NOMO-1 treated with DMSO at 0.1 percent for 48 hours (cell line): ENCODE results near the gene TCP11L1.
A peak's percentile ranks its signal among the peaks of the same experiment; 100 is the strongest.
"Not testable (repeated sequence)": the region's sequence is repeated elsewhere in the genome, so short reads cannot be mapped to it uniquely, and the experiment has no call there.

Experiments used
- DNase-seq: peaks from one replicate; lab custom pipeline; 2025; ENCODE audit not compliant: unreplicated experiment; lab: John Stamatoyannopoulos, UW

The TCP11L1 gene

DNA sequence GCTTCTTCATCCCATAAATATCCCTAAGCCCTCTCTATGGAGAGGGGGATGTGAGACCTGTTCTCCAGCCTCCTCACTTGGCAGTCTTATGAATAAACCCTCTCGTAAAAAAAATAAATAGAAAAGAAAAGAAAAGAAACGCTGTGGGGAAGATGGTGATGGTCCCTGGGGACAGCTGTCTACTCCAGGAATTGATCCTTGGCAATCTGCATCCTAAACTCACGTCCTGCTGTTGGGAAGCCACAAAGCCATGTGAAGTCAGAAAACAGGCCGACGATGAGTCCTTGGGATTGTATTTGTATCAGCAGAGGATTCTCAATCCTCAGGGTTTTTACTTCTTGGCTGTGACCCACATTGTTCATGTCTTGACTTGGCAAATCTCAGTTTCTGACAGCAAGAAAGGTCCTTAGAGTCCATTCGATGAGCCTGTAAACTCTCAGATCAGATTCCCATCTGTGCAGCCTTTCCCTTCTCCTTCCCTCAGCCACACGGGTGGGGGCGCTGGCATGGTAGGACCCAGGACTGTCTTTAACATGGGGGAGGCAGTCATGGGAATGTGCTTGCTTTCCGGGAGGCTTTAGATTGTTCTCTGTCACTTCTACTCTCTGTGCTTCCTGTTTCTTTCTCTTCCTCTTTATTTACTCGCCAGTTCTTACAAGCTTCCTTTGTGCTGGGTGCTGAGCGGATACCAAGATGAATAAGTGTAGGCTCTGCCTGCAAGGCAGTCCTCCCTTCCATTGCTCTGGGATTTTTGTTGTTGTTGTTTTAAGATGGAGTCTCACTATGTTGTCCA, 24.9 kb downstream of the TCP11L1 start:
- peak; percentile 76 for DNase-seq

DNA sequence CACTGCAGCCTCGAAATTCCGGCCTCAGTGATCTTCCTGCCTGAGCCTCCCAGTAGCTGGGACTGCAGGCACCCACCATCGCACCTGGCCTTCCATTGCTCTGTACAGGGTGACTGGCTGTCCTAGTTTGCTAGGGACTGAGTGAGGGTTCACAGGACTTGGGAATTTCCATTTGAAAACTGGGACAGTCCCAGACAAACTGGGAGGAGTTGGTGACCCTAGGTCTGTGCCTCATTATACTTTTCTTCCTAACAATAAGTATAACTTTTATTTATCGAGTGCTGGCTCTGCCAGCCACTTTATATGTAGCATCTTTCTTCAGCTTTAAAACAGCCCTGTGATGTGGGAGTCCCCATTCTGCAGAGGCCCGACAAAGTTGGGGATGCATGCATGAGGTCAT, 25.5 kb downstream of the TCP11L1 start:
- no peak for DNase-seq

DNA sequence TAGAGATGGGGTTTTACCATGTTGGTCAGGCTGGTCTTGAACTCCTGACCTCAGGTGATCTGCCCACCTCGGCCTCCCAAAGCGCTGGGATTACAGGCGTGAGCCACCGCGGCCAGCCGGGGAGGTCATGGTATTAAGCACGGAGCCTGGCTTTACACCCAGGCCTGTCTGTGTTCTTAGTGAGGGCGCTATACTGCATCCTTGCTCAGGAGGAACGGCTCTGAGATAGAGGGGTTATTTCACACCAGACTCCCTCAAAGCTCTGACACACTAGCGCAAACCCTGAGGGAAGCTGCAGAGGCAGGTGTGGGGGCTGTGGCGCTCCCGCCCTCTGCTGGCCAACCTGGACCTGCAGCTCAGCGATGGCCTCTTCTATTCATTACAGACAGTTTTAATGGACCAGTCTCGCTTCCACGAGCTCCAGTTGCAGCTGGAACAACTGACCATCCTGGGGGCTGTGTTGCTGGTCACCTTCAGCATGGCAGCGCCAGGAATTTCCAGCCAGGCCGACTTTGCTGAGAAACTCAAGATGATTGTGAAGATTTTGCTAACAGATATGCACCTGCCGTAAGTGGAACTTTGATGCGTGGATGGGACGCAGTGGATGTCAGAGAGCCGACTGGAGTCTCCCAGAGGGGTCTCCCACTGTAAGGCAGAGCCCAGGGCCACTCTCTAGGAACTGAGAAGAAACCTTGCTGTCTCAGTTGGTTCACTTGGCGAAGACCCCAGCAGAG, 26.2 kb downstream of the TCP11L1 start:
- peak; percentile 41 for DNase-seq

DNA sequence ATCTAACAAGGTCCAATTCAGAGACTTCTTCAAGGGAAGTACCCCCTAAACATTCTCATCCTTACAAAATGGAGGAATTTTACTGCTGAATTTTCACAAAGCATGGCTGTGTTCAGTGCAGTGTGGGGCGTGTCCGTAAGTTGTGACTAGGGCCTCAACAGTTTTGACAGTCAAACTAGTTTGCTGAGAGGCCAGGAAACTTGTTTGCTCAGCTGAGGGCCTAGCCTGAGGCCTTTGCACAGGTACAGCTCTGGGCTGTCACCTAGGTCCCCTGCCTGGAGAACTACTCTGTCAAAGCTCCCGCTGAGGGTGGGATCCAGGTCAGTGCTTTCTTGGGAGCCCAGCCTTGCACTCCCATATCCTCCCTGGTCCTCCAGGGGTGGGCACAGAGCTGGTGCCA, 27.9 kb downstream of the TCP11L1 start:
- no peak for DNase-seq

DNA sequence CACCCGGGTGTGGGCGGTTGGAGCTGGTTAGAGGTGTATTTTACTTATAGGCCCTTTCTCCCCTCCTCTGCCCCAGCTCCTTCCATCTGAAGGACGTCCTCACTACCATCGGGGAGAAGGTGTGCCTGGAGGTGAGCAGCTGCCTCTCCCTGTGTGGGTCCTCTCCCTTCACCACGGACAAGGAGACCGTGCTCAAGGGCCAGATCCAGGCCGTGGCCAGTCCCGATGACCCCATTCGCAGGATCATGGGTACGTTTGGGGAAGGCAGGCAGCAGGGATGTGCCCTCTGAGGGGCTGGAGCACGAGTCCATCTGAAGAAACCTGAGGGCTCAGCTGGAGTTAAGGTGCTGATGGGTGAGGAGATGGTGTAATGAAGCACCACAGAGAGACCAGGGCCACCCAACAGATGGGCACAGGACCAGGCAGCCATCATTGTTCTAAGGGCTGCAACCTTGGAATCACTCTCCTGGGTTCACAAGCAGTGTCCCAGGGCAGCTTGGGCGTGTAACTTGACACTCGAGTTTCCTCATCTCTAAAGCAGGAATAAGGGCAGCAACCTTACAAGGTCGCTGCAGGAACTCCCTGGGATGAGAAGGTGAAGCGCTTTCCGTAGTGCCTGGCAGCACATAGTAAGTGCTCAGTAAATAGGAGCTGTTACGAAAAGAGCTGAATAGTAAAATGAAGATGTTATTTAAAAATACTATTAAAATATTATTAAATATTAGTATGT, 29.4 kb downstream of the TCP11L1 start:
- DNase-seq: no peak

DNA sequence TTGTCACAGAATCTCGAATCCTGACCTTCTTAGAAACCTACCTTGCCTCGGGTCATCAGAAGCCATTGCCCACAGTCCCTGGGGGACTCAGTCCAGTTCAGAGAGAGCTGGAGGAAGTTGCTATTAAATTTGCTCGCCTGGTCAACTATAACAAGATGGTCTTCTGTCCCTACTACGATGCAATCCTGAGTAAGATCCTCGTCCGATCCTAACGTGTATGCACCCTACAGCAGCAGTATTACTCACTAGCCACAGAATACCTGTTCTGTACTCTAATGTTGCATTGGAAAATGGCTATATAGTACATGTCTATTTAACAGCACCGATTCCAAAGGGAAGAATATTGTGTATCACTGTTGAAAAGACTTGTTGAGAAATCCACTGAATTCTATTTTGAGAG, 33.1 kb downstream of the TCP11L1 start:
- DNase-seq: no peak

DNA sequence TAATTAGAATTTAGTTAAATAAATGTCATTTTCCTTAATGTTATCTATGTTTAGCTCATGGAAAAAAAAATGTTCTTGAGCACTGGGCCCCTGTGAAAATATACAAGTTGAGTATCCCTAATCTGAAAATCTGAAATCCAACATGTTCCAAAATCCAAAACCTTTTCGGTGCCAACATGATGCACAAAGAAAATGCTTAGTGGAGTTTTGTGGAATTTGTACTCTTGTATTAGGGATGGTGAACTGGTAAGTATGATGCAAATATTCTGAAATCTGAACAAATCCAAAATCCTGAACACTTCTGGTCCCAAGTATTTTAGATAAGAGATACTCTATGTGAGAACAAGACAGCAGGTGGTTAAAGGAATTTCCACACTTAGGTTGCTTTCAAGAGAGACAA, 44.5 kb downstream of the TCP11L1 start:
- DNase-seq: no peak

DNA sequence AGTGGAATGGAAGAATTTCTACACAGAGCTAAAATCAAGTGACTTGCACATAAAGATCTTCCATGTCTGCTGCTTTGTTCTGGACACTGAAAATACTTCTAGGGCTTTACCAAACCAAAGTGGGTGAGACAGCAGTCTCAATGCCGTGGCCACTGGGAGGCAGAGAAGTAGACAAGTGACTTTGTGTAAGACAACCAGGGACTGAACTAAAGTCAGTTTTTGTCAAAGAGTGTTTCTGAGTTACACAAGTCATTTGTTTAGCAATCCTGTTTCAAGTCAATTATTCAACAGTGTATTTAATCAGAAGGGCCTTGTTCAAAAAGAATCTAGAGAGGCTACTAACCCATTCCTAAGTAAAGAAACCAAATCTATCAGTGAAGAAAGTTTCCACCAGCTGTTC, 46.6 kb downstream of the TCP11L1 start:
- DNase-seq: no peak

DNA sequence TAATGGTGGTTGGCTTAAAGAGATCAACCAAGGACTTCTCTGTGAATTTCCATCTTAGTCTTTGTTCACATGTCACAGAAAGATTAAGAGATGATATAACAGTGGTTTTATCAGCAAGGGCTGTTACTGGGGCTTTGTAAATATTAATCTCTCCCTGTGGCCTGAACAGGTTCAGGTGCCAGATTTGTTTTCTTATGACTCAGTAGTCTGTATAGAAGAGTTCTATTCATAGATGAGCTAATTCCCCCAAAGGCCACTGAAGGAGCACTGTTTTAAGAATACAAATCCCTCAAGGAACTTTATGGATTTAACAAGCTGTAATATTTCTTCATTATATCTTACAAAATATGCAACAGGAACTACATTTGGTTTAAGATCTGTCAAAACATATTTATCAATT, 50.4 kb downstream of the TCP11L1 start:
- no peak for DNase-seq

DNA sequence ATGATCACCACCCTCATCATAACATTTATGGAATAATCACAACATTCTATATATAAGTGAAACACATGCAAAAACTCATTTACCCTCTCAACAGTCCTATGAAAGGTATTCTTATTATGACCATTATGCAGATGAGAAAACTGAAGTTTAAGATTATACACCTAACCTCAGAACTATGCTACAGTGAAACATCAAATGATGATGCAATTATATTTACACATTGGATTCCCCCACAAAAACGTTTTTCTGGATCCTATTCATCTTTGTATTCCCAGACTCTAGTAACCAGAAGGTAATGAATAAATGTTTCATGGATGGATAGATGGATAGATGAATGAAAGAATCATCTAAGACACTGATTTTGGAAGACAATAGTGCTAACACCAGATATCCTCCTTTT, 54.8 kb downstream of the TCP11L1 start:
- no peak for DNase-seq

DNA sequence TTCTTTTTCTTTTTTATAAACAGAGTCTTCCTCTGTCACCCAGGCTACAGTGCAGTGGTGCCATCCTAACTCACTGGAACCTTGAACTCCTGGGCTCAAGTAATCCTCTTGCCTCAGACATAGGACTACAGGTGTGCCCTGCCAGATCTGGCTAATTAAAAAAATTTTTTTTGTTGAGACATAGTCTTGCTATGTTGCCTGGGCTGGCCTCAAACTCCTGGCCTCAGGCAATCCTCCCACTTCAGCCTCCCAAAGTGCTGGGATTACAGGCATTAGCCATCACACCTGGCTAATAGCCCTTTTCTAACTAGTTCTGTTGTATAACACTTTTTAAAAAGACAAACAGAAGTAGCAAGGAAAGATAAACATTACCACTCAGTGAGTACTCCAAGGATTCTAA, 64.5 kb downstream of the TCP11L1 start:
- DNase-seq: no peak

DNA sequence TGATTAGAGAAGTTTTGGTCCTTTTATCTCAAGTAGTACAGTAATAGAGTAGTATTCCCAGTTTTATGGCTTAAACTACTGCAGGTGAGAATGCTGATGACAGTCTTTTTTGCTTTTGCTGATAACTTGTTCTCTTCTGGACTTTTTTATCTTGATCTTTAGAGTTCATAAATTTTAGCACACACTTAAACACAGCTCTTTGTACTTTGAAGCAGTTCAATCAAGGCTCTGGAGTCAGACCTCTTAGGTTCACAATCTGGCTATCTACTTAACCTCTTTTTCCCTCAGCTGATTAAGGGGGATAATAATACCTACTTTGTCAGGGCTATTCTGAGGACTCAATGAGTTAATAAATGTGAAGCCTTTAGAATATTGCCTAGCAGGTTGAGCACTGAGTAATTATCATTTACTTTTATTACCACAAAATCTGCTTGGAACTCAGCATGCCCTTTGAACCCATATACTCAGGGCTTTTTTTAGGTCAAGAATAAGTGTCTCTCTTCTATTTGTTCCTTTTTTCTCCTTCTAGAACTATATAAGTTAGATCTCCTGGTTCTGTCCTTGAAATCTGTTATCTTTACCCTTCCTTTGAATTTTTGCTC, 70.0 kb downstream of the TCP11L1 start:
- no peak for DNase-seq

DNA sequence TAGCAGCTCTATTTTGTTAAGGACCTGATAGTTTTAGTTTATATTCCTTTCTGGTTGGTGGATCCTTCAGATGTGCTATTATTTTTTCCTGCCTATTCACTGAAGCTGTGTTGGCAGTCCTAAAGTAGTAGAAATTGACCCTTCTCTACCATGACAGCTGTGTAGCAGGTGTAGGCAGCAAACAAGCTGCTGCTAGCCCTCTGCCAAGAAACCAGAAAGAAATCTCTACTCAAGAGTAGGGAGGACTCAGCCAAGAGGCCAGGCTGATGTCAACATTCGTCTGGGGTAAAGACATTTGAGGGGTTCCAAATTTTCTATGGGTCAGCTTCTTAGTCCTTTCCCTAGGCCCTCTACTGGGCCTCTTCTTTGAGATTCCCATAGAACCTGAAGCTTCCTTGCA, 70.7 kb downstream of the TCP11L1 start:
- DNase-seq: no peak

DNA sequence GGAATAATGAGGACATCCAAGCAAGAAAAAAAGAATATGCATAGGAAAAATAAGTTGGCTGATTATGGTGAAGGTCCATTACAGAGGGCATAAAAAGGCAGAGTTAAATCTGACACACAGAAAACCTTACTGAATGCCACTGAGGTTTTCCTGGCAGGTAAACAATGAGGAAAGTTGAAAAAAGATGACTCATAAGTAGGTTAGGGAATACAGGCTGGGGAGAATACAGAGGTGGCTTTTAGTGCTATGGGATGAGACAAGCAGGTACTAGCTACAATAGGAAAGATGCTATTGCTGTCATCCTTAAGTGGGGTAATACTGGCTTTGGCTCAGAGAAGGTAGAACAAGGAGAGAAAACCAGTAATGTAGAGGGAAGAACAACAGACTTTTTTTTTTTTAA, 77.2 kb downstream of the TCP11L1 start:
- DNase-seq: no peak

DNA sequence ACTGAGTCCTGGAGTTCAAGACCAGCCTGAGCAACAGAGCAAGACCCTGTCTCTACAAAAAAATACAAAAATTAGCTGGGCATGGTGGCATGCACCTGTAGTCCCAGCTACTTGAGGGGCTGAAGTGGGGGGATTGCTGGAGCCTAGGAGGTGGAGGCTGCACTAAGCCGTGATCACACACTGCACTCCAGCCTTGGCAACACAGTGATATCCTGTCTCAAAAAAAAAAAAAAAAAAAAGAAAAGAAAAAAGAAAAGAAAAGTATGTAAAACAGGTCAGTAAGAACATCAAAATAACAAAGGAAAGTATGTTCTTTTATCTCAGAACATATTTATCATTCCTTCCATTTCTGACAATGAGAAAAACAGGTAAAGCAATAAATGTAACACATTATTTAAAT, 83.3 kb downstream of the TCP11L1 start:
- DNase-seq: not testable (repeated sequence)
